ENCODE measurements around the gene RELA. TPM values are rescaled to one million over a fixed set of nuclear protein-coding genes. Genes with fewer than 3 reads are reported as not detected.

The RELA gene
- total and polyA plus RNA-seq, 8 donors: 29.8 to 46.6 (median 35.4) TPM

DNA sequence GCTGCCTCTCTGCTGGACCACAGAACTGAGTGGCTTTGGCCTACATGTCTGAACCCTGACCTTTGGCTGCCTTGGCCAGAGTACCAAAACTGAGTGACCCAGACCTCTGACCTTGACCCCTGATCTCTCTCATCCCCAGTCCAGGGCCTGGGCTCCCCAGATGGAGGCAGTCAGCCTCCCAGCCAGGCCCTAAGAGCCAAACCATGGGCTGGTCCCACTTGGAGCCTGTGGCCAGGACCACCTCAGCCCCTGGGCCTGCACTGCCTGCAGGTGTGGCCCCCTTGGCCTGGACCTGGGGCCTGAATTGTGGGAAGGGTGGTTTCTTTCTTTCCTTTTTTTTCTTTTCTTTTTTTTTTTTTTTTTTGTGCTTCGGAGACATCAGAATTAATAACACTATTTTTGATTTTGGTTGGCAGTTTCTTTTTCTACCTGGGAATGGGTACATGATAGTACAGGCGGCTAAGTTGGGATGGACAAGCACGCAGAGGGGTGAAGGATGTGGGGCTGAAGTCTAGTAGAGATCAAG, 25.6 kb downstream of the RELA start:
- WGBS, 2 donors: 93 to 97% methylated on average over 3 of the region's 3 CpGs
- no peak for TF ChIP-seq CTCF (IDR thresholded peaks at IDR 0.05)
- Histone ChIP-seq H3K4me3 (peak overlapping the region in 2 of 4 donors; percentile 72 to 83), H3K9me3 (no peaks in the 10 kb centered on the region), H3K27ac (peak overlapping the region; percentile 42 to 69 (median 50)), H3K4me1 (peaks cover 8 to 9% (median 9%) of the 10 kb centered on the region in 3 donors), H3K27me3 (no peaks in the 10 kb centered on the region), H3K36me3 (peaks cover 3 to 31% (median 10%) of the 10 kb centered on the region in 3 donors)
- no peak for DNase-seq
- no peak for ATAC-seq
- FAIRE-seq: no peak
- intact Hi-C loops (cut with DNase I): no loop called here

DNA sequence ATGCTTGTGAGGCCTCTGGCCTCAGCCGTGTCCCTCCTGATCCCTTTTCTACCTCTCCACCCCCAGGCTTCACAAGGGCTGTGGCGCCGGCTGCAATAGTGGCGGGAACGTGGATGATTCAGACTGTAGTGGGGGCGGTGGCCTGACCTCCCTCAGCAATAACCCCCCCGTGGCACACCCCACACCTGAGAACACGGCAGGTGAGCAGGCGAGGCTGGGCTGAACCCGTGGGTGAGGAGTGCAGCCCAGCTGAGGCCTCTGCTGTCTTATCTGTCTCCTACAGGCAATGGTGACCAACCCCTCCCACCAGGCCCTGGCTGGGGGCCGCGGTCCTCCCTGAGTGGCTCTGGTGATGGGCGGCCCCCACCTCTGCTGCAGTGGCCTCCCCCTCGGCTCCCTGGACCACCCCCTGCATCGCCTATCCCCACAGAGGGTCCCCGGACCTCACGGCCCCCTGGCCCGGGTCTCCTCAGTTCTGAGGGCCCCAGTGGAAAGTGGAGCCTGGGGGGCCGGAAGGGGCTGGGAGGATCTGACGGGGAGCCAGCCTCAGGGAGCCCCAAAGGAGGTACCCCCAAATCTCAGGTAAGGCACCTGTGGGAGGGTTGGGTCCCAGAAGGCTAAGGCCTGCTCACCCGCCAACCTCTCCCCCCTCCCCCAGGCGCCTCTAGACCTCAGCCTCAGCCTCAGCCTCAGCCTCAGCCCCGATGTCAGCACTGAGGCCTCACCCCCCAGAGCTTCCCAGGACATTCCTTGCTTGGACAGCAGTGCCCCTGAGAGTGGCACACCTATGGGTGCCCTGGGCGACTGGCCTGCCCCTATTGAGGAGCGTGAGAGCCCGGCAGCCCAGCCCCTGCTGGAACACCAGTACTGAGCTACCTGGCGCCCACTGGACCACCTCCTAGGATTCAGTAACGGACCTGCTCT, 26.3 kb downstream of the RELA start:
- no peak for ATAC-seq
- Histone ChIP-seq H3K4me3 (no peak overlapping the region), H3K36me3 (peaks cover 3 to 31% (median 12%) of the 10 kb centered on the region in 3 donors), H3K27ac (peak overlapping the region in 1 of 4 donors; percentile 69), H3K4me1 (peaks cover 8 to 9% (median 9%) of the 10 kb centered on the region in 3 donors), H3K27me3 (no peaks in the 10 kb centered on the region), H3K9me3 (no peaks in the 10 kb centered on the region)
- no peak for TF ChIP-seq CTCF (IDR thresholded peaks at IDR 0.05)
- WGBS, 2 donors: 88 to 91% methylated on average over 27 to 28 of the region's 28 CpGs
- peak in 1 of 6 donors; percentile 42 for DNase-seq
- intact Hi-C loops (cut with DNase I): no loop called here
- no peak for FAIRE-seq

DNA sequence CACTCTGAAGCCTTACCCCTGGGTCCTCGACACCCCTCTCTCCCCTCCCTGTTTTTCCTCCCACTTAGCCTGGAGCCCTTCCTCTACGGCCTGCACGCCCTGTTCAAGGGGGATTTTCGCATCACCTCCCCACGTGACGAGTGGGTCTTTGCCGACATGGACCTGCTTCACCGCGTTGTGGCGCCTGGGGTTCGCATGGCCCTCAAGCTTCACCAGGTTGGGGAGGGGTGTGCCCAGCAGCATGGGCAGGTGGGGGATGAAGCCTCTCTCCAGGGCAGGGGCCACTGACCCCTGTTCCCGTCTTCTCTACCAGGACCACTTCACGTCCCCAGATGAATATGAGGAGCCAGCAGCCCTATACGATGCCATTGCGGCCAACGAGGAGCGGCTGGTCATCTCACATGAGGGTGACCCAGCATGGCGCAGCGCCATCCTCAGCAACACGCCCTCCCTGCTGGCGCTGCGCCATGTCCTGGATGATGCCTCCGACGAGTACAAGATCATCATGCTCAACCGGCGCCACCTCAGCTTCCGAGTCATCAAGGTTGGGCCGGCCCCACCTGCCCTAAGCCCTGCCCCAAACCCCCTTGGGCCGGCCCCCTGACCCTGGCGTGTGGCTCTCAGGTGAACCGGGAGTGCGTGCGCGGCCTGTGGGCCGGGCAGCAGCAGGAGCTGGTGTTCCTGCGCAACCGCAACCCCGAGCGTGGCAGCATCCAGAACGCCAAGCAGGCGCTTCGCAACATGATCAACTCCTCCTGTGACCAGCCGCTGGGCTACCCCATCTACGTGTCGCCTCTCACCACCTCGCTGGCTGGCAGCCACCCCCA, 27.6 kb downstream of the RELA start:
- Histone ChIP-seq H3K27me3 (no peaks in the 10 kb centered on the region), H3K4me3 (no peak overlapping the region), H3K36me3 (peaks cover 3 to 31% (median 20%) of the 10 kb centered on the region in 3 donors), H3K9me3 (no peaks in the 10 kb centered on the region), H3K4me1 (peaks cover 8 to 9% (median 9%) of the 10 kb centered on the region in 3 donors), H3K27ac (no peak overlapping the region)
- ATAC-seq (no peak), FAIRE-seq (no peak), DNase-seq (peak in 1 of 6 donors; percentile 53)
- TF ChIP-seq CTCF (IDR thresholded peaks at IDR 0.05): no peak
- intact Hi-C loops (cut with DNase I): no loop called here
- WGBS, 2 donors: 95 to 96% methylated on average over 46 of the region's 46 CpGs

- ATAC-seq (no peak), DNase-seq (no peak), FAIRE-seq (no peak)
- H3K9me3 ChIP-seq: no peaks in the 10 kb centered on the region
- no peak overlapping the region for H3K27ac ChIP-seq
- intact Hi-C loops (cut with DNase I): no loop called here
- H3K4me1 ChIP-seq: peaks cover 8 to 9% (median 9%) of the 10 kb centered on the region in 3 donors
- no peaks in the 10 kb centered on the region for H3K27me3 ChIP-seq
- H3K36me3 ChIP-seq: peaks cover 3 to 34% (median 27%) of the 10 kb centered on the region in 3 donors
- no peak overlapping the region for H3K4me3 ChIP-seq
- WGBS, 2 donors: 93 to 94% methylated on average over 11 of the region's 11 CpGs
- TF ChIP-seq CTCF (IDR thresholded peaks at IDR 0.05): no peak
Measured at GRCh38 chr11:65634440-65634839, 28.3 kb downstream of the RELA start.

Measured in pancreas (tissue), 10 donors.